ENCODE measurements around the gene ADARB2. TPM values are rescaled to one million over a fixed set of nuclear protein-coding genes. Genes with fewer than 3 reads are reported as not detected.

Gene ADARB2
- total and polyA plus RNA-seq, 2 donors (not counting 1 experiment from before 2014, with no cell fraction given) = not detected

DNA sequence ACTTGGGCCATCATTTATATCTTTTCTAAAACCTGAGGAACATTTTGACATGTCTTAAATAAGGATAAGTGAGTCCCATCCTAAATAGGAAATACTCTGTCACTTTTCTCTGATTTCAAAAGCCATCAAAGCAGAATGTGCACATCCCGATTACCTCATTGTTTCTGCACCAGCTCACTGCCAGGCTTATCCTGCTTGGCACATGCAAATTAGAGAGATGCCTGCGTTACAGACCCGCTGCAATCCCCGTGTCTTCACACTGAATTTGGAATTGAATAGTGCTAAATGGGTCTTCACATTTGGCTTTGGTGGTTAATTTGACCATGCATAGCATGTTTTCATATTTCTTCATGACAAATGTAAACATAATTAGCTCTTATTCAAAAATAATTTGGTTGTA is 401.7 kb downstream of the ADARB2 start:
- TF ChIP-seq EZH2 (IDR thresholded peaks at IDR 0.05; ENCODE audit: low read length, missing control alignments) = no peak

GRCh38 chr10:1333981-1334380 is 403.3 kb downstream of the ADARB2 start:
- H3K9ac ChIP-seq (ENCODE audit: insufficient read depth, low read length) = no peak overlapping the region
- no peaks in the 10 kb centered on the region for H4K20me1 ChIP-seq (ENCODE audit: control insufficient read depth, extremely low read depth, insufficient read depth, low read length)
- no peak overlapping the region for H3K4me2 ChIP-seq (ENCODE audit: extremely low read depth, insufficient read depth, low read length)
- no peaks in the 10 kb centered on the region for H3K79me2 ChIP-seq (ENCODE audit: control insufficient read depth, insufficient read depth, low read length)
- TF ChIP-seq CTCF (conservative IDR thresholded peaks at IDR 0.05 in 1 of 2, IDR thresholded peaks at IDR 0.05 in 1 of 2; ENCODE audit: low read depth in 1 of 2, low read length in 2 of 2) (no peak), EZH2 (IDR thresholded peaks at IDR 0.05; ENCODE audit: low read length, missing control alignments) (no peak)
- H3K9me3 ChIP-seq (ENCODE audit: control insufficient read depth, insufficient read depth, low read depth, low read length) = no peaks in the 10 kb centered on the region
- H3K27ac ChIP-seq (ENCODE audit: insufficient read depth, low read length) = no peak overlapping the region
- no peak overlapping the region for H2AFZ ChIP-seq (ENCODE audit: low read length)
- H3K36me3 ChIP-seq (ENCODE audit: control insufficient read depth, insufficient read depth, low read length) = no peaks in the 10 kb centered on the region
- H3K27me3 ChIP-seq (ENCODE audit: control insufficient read depth, insufficient read depth, low read length) = no peaks in the 10 kb centered on the region
- no peaks in the 10 kb centered on the region for H3K4me1 ChIP-seq (ENCODE audit: control insufficient read depth, extremely low read depth, insufficient read depth, low read length)
- H3K4me3 ChIP-seq (replicated peaks in 1 of 4; ENCODE audit: control extremely low read depth in 1 of 4, insufficient read depth in 1 of 4, low read depth in 3 of 4, low read length in 4 of 4) = no peak overlapping the region
- no peak for DNase-seq (ENCODE audit: low read depth in 2 of 2)

More for the DNA sequence above, 401.7 kb downstream of the ADARB2 start:
- H3K36me3 ChIP-seq (ENCODE audit: control insufficient read depth, insufficient read depth, low read length) = no peaks in the 10 kb centered on the region
- no peak overlapping the region for H3K27ac ChIP-seq (ENCODE audit: insufficient read depth, low read length)
- no peak overlapping the region for H2AFZ ChIP-seq (ENCODE audit: low read length)
- H3K79me2 ChIP-seq (ENCODE audit: control insufficient read depth, insufficient read depth, low read length) = no peaks in the 10 kb centered on the region
- no peaks in the 10 kb centered on the region for H3K27me3 ChIP-seq (ENCODE audit: control insufficient read depth, insufficient read depth, low read length)
- no peak overlapping the region for H3K4me2 ChIP-seq (ENCODE audit: extremely low read depth, insufficient read depth, low read length)
- no peaks in the 10 kb centered on the region for H3K4me1 ChIP-seq (ENCODE audit: control insufficient read depth, extremely low read depth, insufficient read depth, low read length)
- no peak overlapping the region for H3K9ac ChIP-seq (ENCODE audit: insufficient read depth, low read length)
- H3K9me3 ChIP-seq (ENCODE audit: control insufficient read depth, insufficient read depth, low read depth, low read length) = no peaks in the 10 kb centered on the region
- H4K20me1 ChIP-seq (ENCODE audit: control insufficient read depth, extremely low read depth, insufficient read depth, low read length) = no peaks in the 10 kb centered on the region
- no peak for DNase-seq (ENCODE audit: low read depth in 2 of 2)
- H3K4me3 ChIP-seq (replicated peaks in 1 of 4; ENCODE audit: control extremely low read depth in 1 of 4, insufficient read depth in 1 of 4, low read depth in 3 of 4, low read length in 4 of 4) = no peak overlapping the region

DNA sequence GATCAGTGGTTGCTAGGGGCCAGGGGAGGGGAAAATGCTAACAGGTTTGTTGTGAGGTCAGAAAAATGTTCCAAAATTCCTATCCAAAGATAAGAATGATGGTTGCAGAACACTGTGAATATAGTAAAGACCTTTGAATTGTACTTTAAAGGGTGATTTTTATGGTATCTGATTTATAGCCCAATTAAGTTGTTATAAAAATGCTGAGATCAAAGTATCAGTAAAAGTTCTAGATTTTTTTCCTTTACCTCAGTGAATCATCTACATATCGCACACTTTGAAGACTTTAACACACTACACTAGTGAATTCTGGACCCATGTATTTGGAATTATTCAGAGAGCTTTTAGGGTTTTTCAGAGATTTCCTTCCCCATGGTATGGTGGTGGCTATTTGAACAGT is 405.8 kb downstream of the ADARB2 start:
- H3K36me3 ChIP-seq (ENCODE audit: control insufficient read depth, insufficient read depth, low read length) = no peaks in the 10 kb centered on the region
- H3K9me3 ChIP-seq (ENCODE audit: control insufficient read depth, insufficient read depth, low read depth, low read length) = no peaks in the 10 kb centered on the region
- H4K20me1 ChIP-seq (ENCODE audit: control insufficient read depth, extremely low read depth, insufficient read depth, low read length) = no peaks in the 10 kb centered on the region
- DNase-seq (ENCODE audit: low read depth in 2 of 2) = no peak
- no peaks in the 10 kb centered on the region for H3K4me1 ChIP-seq (ENCODE audit: control insufficient read depth, extremely low read depth, insufficient read depth, low read length)
- H2AFZ ChIP-seq (ENCODE audit: low read length) = no peak overlapping the region
- no peak overlapping the region for H3K4me3 ChIP-seq (replicated peaks in 1 of 4; ENCODE audit: control extremely low read depth in 1 of 4, insufficient read depth in 1 of 4, low read depth in 3 of 4, low read length in 4 of 4)
- TF ChIP-seq EZH2 (IDR thresholded peaks at IDR 0.05; ENCODE audit: low read length, missing control alignments) (no peak), CTCF (conservative IDR thresholded peaks at IDR 0.05 in 1 of 2, IDR thresholded peaks at IDR 0.05 in 1 of 2; ENCODE audit: low read depth in 1 of 2, low read length in 2 of 2) (no peak)
- no peaks in the 10 kb centered on the region for H3K79me2 ChIP-seq (ENCODE audit: control insufficient read depth, insufficient read depth, low read length)
- no peaks in the 10 kb centered on the region for H3K27me3 ChIP-seq (ENCODE audit: control insufficient read depth, insufficient read depth, low read length)
- no peak overlapping the region for H3K9ac ChIP-seq (ENCODE audit: insufficient read depth, low read length)
- H3K4me2 ChIP-seq (ENCODE audit: extremely low read depth, insufficient read depth, low read length) = no peak overlapping the region
- no peak overlapping the region for H3K27ac ChIP-seq (ENCODE audit: insufficient read depth, low read length)
